Measurements from ENCODE around the gene PROCR.
"Not testable (repeated sequence)": the region's sequence is repeated elsewhere in the genome, so short reads cannot be mapped to it uniquely, and the experiment has no call there.

Gene PROCR

DNA sequence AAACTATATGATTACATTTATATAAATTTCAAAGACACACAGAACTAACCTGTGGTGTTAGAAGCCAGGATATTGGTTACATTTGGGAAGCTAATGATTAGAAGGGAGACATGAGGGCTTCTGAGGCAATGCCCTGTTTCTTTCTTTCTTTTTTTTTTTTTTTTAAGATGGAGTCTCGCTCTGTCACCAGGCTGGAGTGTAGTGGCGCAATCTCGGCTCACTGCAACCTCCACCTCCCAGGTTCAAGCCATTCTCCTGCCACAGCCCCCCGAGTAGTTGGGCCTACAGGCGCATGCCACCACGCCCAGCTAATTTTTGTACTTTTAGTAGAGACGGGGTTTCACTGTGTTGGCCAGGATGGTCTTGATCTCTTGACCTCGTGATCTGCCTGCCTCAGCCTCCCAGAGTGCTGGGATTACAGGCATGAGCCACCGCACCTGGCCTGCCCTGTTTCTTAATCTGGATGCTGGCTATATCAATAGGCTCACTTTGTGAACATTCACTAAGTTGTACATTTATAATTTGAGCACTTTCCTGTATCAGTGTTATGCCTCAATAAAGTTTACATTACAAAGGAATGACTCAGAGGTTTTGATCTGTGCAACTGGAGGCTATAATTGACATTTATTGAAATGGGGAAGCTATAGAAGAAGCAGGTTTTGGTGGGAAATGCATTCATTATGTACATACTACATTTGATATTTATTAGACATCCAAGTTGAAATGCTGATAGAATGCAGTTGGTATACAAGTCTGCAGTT lies 21.3 kb downstream of the PROCR start:
- not testable (repeated sequence) for DNase-seq

GRCh38 chr20:35196313-35196712 lies 24.4 kb downstream of the PROCR start:
- DNase-seq = no peak

GRCh38 chr20:35199740-35200139 lies 27.9 kb downstream of the PROCR start:
- DNase-seq = no peak

GRCh38 chr20:35200267-35200666 lies 28.4 kb downstream of the PROCR start:
- no peak for DNase-seq

DNA sequence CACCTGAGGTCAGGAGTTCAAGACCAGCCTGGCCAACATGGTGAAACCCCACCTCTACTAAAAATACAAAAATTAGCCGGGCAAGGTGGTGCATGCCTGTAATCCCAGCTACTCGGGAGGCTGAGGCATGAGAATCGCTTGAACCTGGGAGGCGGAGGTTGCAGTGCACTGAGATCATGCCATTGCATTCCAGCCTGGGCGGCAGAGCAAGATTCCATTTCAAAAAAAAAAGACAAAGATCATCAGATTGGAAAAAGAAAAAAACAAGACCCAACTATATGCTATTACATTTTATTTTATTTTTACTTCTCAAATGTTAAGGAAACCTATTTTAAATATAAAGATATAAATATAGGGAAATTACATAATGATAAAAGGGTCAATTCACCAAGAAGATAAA lies 29.6 kb downstream of the PROCR start:
- DNase-seq = not testable (repeated sequence)

- DNase-seq = no peak
These were observed 34.9 kb downstream of the PROCR start for GRCh38 chr20:35206802-35207201.

- peak; percentile 11 to 71 (median 58) for DNase-seq
These were observed 36.2 kb downstream of the PROCR start for GRCh38 chr20:35207950-35208611.

GRCh38 chr20:35215066-35215956 lies 43.4 kb downstream of the PROCR start:
- no peak for DNase-seq

- no peak for DNase-seq
These were observed 44.7 kb downstream of the PROCR start for GRCh38 chr20:35216541-35216940.

- no peak for DNase-seq
These were observed 52.1 kb downstream of the PROCR start for GRCh38 chr20:35223941-35224340.

- no peak for DNase-seq
These were observed 52.7 kb downstream of the PROCR start for GRCh38 chr20:35224536-35224935.

GRCh38 chr20:35225319-35226125 lies 53.6 kb downstream of the PROCR start:
- DNase-seq = no peak

DNA sequence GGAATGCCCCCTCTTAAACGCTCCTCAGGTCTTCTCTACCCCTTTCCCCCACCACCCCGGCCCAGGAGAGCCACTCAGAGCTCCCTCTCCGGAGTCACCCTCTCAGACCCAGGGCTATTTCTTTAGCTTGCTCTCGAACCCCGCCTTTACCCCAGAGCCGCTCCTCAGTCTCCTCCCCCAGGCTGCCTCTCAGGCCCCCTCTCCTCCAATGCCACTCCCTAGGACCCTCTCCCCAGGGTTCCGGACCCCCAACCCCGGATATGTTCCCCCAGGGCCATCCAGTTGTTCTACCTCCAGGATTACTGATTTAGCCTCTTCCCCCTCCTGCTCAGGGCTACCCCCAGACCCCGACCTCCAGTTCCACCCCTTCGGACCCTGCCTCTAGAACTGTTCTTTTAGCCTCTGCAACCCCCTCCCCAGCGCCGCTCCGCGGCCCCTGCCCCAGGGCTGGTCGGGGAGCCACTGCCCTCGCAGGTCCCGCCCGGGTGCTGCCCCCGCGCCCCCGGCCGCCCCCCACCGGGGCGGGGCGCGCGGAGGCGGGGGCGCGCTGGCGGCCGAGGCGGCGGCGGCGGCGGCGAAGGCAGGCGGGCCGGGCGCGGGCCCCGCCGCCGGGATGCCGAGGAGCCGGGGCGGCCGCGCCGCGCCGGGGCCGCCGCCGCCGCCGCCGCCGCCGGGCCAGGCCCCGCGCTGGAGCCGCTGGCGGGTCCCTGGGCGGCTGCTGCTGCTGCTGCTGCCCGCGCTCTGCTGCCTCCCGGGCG lies 54.4 kb downstream of the PROCR start, which contains the start of gene MMP24:
Gene MMP24, plus strand, starts transcription at position 565 of the 758 bp plus-strand sequence. Its CDS starts 49 bp downstream, at position 614.
- DNase-seq = no peak
